GM23248 (cell line): ENCODE results near the gene ARHGAP8. TPM values are rescaled to one million over a fixed set of nuclear protein-coding genes. Genes with fewer than 3 reads are reported as not detected.

Experiments used
- DNase-seq: peaks from one replicate; pipeline ENCODE4 v3.0.0-alpha.2; 2015
- H2AFZ ChIP-seq: fragments of 200-600 bp; sonication (generic); 2 replicates; pipeline ENCODE4 v1.6.1; 2016; ENCODE audit warnings: antibody characterized with exemption
- H3F3A ChIP-seq: fragments of 200-600 bp; sonication (generic); 2 replicates; pipeline ENCODE4 v1.6.1; 2016; ENCODE audit warnings: mild to moderate bottlenecking, antibody characterized with exemption, mixed run types; ENCODE audit not compliant: insufficient read depth
- H3K27ac ChIP-seq: fragments of 200-600 bp; sonication (generic); 2 replicates; pipeline ENCODE4 v1.5.1; 2016; ENCODE audit warnings: mild to moderate bottlenecking
- H3K27me3 ChIP-seq: fragments of 200-600 bp; sonication (generic); replicated peaks from 2 replicates; pipeline ENCODE4 v1.6.1; 2016; ENCODE audit warnings: mild to moderate bottlenecking; ENCODE audit not compliant: insufficient read depth
- H3K36me3 ChIP-seq: fragments of 200-600 bp; sonication (generic); 2 replicates; pipeline ENCODE4 v1.6.1; 2016; ENCODE audit warnings: low read depth, mild to moderate bottlenecking
- H3K4me1 ChIP-seq: fragments of 200-600 bp; sonication (generic); 2 replicates; pipeline ENCODE4 v1.6.1; 2016; ENCODE audit warnings: mild to moderate bottlenecking; ENCODE audit not compliant: insufficient read depth
- H3K4me2 ChIP-seq: fragments of 200-600 bp; sonication (generic); one replicate; pipeline ENCODE4 v1.6.1; 2016; ENCODE audit warnings: mild to moderate bottlenecking; ENCODE audit not compliant: unreplicated experiment
- H3K4me3 ChIP-seq: fragments of 200-600 bp; sonication (generic); 2 replicates; pipeline ENCODE4 v1.5.1; 2016; ENCODE audit warnings: mild to moderate bottlenecking
- H3K79me2 ChIP-seq: fragments of 200-600 bp; sonication (generic); 2 replicates; pipeline ENCODE4 v1.6.1; 2016; ENCODE audit warnings: mild to moderate bottlenecking; ENCODE audit not compliant: insufficient read depth
- H3K9ac ChIP-seq: fragments of 200-600 bp; sonication (generic); 2 replicates; pipeline ENCODE4 v1.6.1; 2016; ENCODE audit warnings: mild to moderate bottlenecking
- H3K9me2 ChIP-seq: fragments of 200-600 bp; sonication (generic); 2 replicates; pipeline ENCODE4 v1.6.1; 2016; ENCODE audit warnings: mixed run types, mild to moderate bottlenecking, moderate library complexity; ENCODE audit not compliant: insufficient read depth
- H3K9me3 ChIP-seq: fragments of 200-600 bp; sonication (generic); one replicate; pipeline ENCODE4 v1.6.1; 2017; ENCODE audit warnings: low read depth
- H4K20me1 ChIP-seq: fragments of 200-600 bp; sonication (generic); 2 replicates; pipeline ENCODE4 v1.6.0; 2016; ENCODE audit not compliant: insufficient read depth
- EZH2 ChIP-seq: fragments of 200-600 bp; sonication (generic); IDR thresholded peaks from 2 replicates; pipeline ENCODE4 v1.6.1; 2018; ENCODE audit warnings: antibody characterized with exemption, mild to moderate bottlenecking; ENCODE audit not compliant: insufficient read depth, poor library complexity, severe bottlenecking
- EZH2phosphoT487 ChIP-seq: fragments of 200-600 bp; sonication (generic); IDR thresholded peaks from 2 replicates; pipeline ENCODE4 v1.6.1; 2018; ENCODE audit warnings: antibody characterized with exemption, moderate library complexity, mild to moderate bottlenecking, low read depth; ENCODE audit not compliant: insufficient read depth
- WGBS, 2 experiments: methylation state at CpG; one replicate each; pipeline ENCODE4 v1.1.6; 2015 to 2017; ENCODE audit warnings: low lambda C conversion rate in 2 of 2, low coverage in 1 of 2; ENCODE audit errors: missing lambda C conversion rate in 2 of 2; 5-methylcytosine and 5-hydroxymethylcytosine counted together
- in situ Hi-C: fragments of 300-500 bp; cut with MboI; formaldehyde crosslinking; loops from 2 replicates; pipeline ENCODE4 v1.15.0; 2020
- polyA plus RNA-seq: library from polyadenylated mRNA; unstranded; fragments of >200 nt; fragmentation: Nextera tagmentation; extraction: Ambion mirVana; gene quantifications from 2 replicates; pipeline ENCODE4 v1.2.1, GENCODE V29; 2016
- total RNA-seq: library from RNA; depleted of rRNA; stranded (reverse); fragments of >200 nt; shearing (Covaris generic); gene quantifications from 2 replicates; pipeline ENCODE4 v1.2.3, GENCODE V29; 2014

ARHGAP8 gene
- total and polyA plus RNA-seq, 2 experiments from 2014 or later: 0.54 TPM; not detected in 1

DNA sequence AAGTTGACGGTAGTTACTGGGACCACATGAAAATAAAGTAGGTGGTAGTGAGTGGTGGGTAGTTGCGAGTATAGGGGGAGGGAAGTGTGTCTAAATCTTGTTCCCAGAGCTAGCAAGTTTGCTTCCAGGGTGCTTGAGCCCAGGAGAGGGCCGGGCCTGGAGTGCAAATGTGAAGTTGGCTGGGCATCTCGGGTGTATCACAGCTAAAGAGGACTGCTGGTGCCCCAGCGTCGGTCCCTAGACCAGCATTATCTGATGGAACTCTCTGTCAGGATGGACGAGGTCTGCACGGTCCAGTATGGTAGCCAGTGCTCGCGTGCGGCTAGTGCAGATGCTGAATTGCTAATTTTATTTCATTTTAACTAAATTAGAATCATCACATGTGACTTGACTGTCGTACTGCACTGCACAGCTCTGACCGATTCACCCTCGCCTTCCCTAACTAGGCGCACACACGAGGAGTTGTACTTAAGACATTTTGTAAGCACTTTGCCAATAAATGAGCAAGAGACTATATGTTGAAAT lies 75.4 kb downstream of the ARHGAP8 start:
- no peak for DNase-seq
- TF ChIP-seq EZH2phosphoT487 (no peak), EZH2 (no peak)
- Histone ChIP-seq H3F3A (no peaks in the 10 kb centered on the region), H3K9ac (no peak overlapping the region), H3K27me3 (no peaks in the 10 kb centered on the region; the same call in 1 of the 2 replicates), H3K4me3 (no peak overlapping the region), H4K20me1 (no peaks in the 10 kb centered on the region), H3K4me2 (no peak overlapping the region), H3K36me3 (no peaks in the 10 kb centered on the region), H3K79me2 (no peaks in the 10 kb centered on the region), H3K9me2 (no peaks in the 10 kb centered on the region), H3K9me3 (no peaks in the 10 kb centered on the region), H2AFZ (no peak overlapping the region), H3K27ac (no peak overlapping the region), H3K4me1 (no peaks in the 10 kb centered on the region)
- in situ Hi-C loops: no loop called here
- 75 to 80% methylated on average over 16 of the region's 16 CpGs for WGBS, 2 experiments

DNA sequence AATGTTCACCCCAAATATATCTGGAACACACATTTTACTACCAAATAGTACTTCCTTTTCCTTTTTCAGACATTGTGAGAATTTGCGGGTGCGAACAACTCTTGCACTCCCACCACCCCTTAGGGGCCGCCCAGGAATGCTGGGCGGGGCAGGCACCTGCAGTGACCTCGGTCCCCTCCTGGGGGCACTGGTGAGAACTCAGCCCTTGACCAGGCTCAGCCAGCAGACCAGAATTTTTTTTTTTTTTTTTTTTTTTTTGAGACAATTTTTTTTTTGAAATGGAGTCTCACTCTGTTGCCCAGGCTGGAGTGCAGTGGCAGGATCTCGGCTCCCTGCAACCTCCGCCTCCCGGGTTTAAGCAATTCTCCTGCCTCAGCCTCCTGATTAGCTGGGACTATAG lies 75.8 kb downstream of the ARHGAP8 start:
- in situ Hi-C loops: no loop called here
- peak; percentile 30 for DNase-seq

DNA sequence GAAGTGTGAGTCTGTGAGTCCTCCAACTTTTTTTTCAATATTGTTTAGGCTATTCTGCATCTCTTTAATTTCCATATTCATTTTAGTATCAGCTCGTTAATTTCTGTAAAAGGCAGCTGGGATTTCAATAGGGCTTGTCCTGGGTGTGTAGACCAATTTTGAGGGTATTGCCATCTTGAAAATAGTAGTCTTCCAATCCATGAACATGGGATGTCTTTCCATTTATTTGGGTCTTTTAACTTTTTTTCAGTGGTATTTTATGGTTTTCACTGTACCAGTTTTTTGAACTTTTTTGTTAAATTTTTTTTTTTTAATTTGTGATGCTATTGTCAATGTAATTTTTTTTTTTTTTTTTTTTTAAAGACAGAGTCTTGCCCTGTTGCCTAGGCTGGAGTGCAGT lies 79.5 kb downstream of the ARHGAP8 start:
- H3K4me1 ChIP-seq: no peaks in the 10 kb centered on the region
- no peaks in the 10 kb centered on the region for H4K20me1 ChIP-seq
- no peaks in the 10 kb centered on the region for H3F3A ChIP-seq
- no peaks in the 10 kb centered on the region for H3K9me2 ChIP-seq
- no peak for DNase-seq
- no peak overlapping the region for H3K9ac ChIP-seq
- H3K4me2 ChIP-seq: no peak overlapping the region
- in situ Hi-C loops: no loop called here
- H3K9me3 ChIP-seq: peaks cover 5% of the 10 kb centered on the region
- no peak overlapping the region for H2AFZ ChIP-seq
- no peak for TF ChIP-seq EZH2
- no peak for TF ChIP-seq EZH2phosphoT487
- WGBS, 2 experiments: 0 to 8% methylated on average over 1 of the region's 1 CpG
- H3K27me3 ChIP-seq: no peaks in the 10 kb centered on the region
- no peaks in the 10 kb centered on the region for H3K79me2 ChIP-seq
- no peaks in the 10 kb centered on the region for H3K36me3 ChIP-seq
- no peak overlapping the region for H3K27ac ChIP-seq
- no peak overlapping the region for H3K4me3 ChIP-seq

More for the DNA sequence above, 75.8 kb downstream of the ARHGAP8 start:
- WGBS, 2 experiments: 61 to 62% methylated on average over 6 to 8 of the region's 8 CpGs
- Histone ChIP-seq H4K20me1 (no peaks in the 10 kb centered on the region), H3K4me1 (no peaks in the 10 kb centered on the region), H3K36me3 (no peaks in the 10 kb centered on the region), H3K9me3 (no peaks in the 10 kb centered on the region), H3K79me2 (no peaks in the 10 kb centered on the region), H3K27ac (no peak overlapping the region), H3K4me2 (no peak overlapping the region), H3K9ac (no peak overlapping the region), H3K27me3 (no peaks in the 10 kb centered on the region), H3K9me2 (no peaks in the 10 kb centered on the region), H2AFZ (no peak overlapping the region), H3K4me3 (no peak overlapping the region), H3F3A (no peaks in the 10 kb centered on the region)
- TF ChIP-seq EZH2phosphoT487: no peak
- TF ChIP-seq EZH2: no peak

DNA sequence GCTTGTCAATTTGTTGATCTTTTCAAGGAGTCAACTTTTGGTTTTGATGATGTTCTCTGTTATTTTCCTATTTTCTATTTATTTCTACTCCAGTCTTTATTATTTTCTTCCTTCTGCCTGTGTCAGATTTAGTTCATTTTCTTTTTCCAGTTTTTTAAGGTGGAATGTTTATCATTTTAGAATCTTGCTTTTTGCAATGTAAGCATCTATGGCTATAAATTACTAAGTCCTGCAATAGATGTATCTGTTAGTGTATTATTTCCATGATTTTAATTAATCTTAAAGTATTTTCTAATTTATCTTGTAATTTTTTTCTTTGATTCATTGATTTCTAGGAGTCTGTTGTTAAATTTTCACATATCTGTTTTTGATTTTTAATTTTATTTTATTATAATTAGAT lies 81.7 kb downstream of the ARHGAP8 start:
- H3K79me2 ChIP-seq: no peaks in the 10 kb centered on the region
- H3K27ac ChIP-seq: no peak overlapping the region
- in situ Hi-C loops: no loop called here
- no peak overlapping the region for H3K4me3 ChIP-seq
- H4K20me1 ChIP-seq: no peaks in the 10 kb centered on the region
- H3K27me3 ChIP-seq: peaks cover 4% of the 10 kb centered on the region; the same call in 1 of the 2 replicates
- H3F3A ChIP-seq: no peaks in the 10 kb centered on the region
- no peak overlapping the region for H3K4me2 ChIP-seq
- no peaks in the 10 kb centered on the region for H3K9me2 ChIP-seq
- H3K9me3 ChIP-seq: peaks cover 5% of the 10 kb centered on the region
- no peak overlapping the region for H3K9ac ChIP-seq
- no peaks in the 10 kb centered on the region for H3K4me1 ChIP-seq
- TF ChIP-seq EZH2phosphoT487 (no peak), EZH2 (no peak)
- no peak overlapping the region for H2AFZ ChIP-seq
- no peak for DNase-seq
- no peaks in the 10 kb centered on the region for H3K36me3 ChIP-seq

DNA sequence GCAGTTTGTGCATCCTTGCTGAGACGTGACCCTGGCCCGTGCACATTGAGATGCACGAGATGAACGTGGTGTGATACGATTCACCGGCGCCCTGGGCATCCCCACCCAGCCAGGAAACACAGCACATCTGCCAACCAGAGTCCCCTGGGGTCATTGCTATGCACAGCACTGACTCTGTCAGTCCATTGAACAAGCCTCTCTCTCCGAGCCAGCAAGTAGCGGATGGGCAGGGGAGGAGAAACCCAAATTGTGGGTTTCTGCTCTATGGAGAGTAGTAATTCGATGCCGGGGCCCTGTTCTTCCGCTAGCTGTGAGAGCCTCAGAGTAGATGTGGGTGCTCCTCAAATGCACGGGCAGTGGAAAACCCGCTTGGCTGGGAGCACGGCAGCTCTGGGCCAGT lies 85.1 kb downstream of the ARHGAP8 start:
- no peaks in the 10 kb centered on the region for H3K36me3 ChIP-seq
- H3K9me3 ChIP-seq: peaks cover 5% of the 10 kb centered on the region
- H3K9me2 ChIP-seq: no peaks in the 10 kb centered on the region
- no peaks in the 10 kb centered on the region for H4K20me1 ChIP-seq
- WGBS, 2 experiments: 55 to 58% methylated on average over 15 of the region's 15 CpGs
- no peak overlapping the region for H3K27ac ChIP-seq
- H3K4me3 ChIP-seq: no peak overlapping the region
- H3K27me3 ChIP-seq: peaks cover 5% of the 10 kb centered on the region; the same call in 1 of the 2 replicates
- H3K4me2 ChIP-seq: no peak overlapping the region
- no peaks in the 10 kb centered on the region for H3K79me2 ChIP-seq
- H3K9ac ChIP-seq: no peak overlapping the region
- no peaks in the 10 kb centered on the region for H3K4me1 ChIP-seq
- H2AFZ ChIP-seq: no peak overlapping the region
- no peak for DNase-seq
- H3F3A ChIP-seq: no peaks in the 10 kb centered on the region
- in situ Hi-C loops: no loop called here
- no peak for TF ChIP-seq EZH2
- no peak for TF ChIP-seq EZH2phosphoT487
